ENCODE results near the gene BAIAP2.

The BAIAP2 gene

DNA sequence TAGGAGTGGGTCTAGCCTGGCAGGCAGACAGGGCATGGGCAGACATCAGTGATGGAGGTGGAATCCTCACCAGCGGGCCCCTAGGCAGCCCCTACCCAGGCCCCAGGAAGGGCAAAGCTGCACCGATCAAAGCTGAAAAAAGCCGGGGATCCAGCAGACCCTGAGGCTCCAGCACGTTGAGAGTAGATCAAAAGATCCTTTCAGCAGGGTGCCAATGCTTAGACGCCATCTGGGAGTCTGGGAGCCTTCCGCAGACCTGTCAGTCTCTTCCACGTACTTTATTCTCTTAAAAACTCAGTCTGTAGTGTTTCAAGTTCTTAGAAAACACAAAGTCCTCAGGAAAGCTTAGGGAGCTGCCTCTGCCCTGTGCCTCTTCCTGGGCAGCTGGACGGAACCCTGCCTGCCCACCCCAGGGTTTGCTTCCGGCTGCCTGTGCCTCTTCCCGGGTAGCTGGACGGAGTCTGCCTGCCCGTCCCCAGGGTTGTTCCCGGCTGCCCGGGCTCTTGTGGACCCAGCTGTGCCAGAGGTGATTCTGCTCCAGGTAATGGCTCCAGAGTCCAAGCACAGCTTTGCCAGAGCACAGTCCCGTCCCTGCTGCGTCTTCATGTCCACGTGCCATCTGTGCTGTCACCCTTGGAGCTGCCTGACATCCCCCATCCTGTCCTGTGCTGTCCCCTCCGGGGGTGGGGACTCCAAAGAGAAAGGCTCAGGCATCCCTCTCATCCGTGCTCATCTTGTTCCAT lies 79.6 kb downstream of the BAIAP2 start:
- no peak for DNase-seq

DNA sequence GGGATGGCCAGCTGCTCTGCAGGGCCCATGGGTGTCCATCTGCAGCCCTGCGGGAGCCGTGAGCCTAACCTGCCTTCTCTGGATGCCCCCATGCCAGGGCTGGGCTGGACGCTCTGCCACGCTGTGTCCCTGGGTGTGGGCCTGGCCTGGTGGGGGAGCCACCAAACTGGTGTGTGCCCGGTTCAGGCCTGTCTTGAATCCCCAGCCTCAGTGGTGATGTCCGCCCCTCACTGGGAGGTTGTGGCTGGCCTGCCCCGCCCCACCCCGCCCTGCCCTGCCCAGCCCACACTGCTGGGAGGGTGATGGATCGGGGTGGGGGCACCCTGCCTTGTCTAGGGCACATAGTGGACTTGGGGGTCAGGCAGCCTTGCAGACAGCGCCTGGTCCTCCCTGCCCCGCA lies 80.3 kb downstream of the BAIAP2 start:
- DNase-seq: no peak

DNA sequence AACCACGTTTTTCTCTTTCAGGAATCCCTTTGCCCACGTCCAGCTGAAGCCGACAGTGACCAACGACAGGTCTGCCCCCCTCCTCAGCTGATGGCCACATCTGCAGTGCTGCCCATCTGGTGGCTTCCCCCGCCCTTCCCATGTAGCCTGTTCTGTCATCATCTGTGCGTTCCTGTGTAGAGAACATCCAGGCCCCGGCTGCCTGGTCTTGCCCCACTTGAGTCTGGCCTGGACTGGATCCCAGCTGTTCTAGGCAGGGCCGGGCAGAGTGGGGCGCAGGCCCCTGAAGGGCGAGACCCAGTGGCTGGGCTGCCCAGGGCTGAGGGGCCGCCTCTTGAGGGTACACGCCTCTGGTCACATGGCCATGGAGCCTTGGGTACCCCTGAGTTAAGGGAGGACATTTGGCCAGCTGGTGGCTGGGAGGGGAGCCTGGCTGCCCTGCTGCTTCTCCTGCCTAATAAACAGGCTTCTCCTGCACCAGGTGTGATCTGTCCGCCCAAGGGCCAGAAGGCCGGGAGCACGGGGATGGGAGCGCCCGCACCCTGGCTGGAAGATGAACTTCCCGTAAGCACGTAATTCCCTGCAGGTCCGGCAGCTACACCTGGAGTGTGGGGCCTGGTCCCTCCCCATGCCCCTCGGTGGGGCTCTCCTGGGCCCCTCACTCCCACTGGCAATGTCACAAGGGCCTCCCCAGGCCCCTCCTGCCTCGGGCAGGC lies 81.0 kb downstream of the BAIAP2 start:
- no peak for DNase-seq

DNA sequence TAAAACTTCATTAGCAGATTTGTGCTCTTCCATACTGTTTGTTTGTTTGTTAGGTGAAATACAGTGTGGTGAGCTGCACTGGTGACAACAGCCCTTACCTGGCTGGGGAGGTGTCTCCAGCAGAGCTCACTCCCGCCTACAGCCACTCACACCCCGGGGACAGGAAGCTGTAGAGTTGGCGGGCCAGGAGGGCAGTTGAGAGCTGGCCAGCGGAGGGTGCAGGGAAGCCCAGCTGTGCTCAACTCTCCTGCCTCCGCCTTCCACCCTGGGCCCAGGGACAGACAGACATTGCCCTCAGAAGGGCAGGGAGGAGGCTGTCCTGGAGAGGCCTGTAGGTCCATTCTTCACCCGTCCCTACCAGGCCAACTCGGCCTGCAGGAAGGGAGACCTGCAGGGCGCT lies 81.8 kb downstream of the BAIAP2 start:
- DNase-seq: no peak

DNA sequence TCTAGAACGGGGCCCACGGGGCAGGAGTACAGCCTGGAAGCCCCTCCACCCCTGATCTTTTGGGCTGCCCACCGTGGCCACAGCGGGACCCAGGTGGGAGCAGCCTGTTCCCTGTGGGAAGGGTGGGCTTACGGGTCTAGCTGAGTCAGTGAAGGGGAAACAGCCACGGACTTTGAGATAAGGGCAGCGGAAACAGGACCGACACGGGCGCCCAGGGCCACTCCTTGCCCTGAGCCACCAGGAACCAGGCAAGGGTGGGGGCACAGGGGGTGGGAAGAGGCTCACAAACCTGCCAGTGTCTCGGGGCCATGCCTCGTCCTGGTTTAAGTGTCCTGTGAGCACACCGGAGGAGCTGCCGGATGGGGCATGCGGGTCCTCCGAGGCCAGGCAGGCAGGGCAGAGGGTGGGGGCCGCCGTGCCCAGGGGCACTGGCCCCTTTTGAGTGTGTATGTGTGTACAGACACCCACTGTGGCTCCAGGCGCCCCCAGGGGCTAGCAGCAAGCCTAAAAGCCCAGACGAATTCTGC lies 82.8 kb downstream of the BAIAP2 start:
- no peak for DNase-seq

DNA sequence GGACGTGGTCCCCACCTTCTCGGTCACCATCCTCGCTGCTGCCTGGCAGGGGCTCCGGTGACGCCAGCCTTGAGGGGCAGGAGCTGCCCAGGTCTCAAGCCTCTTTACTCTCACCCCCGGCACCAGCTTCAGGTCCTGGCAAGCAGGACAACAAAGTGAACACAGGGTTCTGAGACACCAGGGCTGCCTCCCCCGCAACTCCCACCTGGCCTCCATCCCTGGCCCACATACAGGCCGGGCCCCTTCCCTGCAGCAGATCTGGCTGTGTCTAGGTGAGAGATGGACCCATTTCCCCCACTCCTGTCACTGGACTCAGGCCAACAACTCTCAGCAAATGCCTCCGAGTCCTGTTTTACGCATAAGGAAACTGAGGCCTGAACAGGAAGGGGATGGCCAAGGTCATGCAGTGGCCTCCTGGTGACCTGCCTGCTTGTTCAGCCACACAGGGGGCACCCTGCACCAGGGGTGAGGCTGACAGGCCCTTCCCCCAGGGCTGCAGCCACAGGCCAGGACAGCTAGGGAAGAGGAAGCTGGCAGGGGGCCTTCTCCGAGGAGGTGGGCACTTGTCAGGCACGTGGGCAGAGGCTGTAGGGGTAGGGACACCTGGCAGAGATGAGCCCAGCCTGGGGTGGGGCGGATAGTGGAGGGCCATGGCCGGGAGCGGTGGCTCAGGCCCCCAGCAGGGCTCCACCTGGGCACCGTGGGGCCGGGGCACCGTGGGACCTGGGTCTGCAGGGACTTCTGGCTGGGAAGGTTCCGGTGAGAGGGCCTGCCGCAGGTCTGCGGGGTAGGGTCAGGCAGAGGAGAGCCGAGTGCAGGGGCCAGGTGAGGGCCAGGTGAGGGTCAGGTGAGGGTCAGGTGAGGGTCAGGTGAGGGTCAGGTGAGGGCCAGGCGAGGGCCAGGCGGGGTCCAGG lies 83.6 kb downstream of the BAIAP2 start:
- DNase-seq: no peak

DNA sequence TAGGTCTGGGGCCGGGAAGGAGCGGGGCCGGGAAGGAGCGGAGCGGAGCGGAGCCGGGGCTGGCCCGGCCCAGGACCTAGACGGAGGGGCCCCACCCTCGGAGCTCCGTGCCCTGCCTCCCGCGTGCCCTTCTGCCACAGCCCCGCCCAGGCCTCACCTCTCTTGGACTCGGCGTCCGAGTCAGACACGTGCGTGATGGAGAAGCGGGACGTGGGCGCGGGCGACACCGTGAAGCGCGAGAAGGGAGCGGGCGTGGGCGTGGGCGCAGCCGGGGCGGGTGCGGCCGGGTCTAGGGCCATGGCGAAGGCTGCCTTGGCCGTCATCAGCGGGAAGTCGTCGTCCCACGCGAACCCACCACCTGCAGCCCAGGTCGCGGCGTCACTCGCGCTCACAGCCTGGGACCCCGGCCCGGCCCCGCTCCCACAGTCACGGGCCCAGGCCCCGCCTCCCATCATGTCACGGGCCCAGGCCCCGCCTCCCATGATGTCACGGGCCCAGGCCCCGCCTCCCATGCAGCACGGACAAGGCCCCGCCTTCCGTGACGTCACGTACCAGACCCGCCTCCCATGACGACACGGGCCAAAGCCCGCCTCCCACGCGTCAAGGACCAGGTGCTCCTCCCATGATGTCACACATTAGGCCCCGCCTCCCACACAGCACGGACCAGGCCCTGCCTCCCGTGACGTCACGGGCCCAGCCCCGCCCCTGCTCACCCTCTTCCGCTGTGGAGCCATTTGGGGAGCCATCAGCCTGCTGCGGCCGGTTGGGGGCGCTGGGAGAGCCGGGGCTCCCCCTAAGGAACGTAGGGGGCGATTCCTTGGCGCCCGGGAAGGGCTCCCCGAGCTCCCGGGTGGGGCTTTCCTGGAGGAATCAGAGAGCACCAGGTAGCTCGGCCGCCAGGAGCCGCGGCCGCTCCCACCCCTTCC lies 84.5 kb downstream of the BAIAP2 start:
- peak; percentile 74 to 91 for DNase-seq

DNA sequence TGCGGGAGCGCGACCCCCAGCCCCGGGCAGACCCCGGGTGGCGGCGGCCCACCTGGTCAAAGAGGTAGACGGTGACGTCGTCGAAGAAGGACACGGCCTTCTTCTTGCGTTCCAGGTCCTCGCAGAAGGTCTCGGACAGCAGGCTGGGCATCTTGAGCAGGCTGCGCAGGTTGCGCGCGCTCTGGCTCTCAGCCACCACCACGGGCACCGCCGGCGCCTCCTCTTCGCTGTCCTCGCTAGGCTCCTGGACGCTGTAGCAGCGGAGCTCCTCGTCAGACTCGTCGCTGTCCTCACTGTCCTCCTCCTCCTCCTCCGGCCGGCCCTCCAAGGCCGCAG lies 85.2 kb downstream of the BAIAP2 start:
- no peak for DNase-seq

DNA sequence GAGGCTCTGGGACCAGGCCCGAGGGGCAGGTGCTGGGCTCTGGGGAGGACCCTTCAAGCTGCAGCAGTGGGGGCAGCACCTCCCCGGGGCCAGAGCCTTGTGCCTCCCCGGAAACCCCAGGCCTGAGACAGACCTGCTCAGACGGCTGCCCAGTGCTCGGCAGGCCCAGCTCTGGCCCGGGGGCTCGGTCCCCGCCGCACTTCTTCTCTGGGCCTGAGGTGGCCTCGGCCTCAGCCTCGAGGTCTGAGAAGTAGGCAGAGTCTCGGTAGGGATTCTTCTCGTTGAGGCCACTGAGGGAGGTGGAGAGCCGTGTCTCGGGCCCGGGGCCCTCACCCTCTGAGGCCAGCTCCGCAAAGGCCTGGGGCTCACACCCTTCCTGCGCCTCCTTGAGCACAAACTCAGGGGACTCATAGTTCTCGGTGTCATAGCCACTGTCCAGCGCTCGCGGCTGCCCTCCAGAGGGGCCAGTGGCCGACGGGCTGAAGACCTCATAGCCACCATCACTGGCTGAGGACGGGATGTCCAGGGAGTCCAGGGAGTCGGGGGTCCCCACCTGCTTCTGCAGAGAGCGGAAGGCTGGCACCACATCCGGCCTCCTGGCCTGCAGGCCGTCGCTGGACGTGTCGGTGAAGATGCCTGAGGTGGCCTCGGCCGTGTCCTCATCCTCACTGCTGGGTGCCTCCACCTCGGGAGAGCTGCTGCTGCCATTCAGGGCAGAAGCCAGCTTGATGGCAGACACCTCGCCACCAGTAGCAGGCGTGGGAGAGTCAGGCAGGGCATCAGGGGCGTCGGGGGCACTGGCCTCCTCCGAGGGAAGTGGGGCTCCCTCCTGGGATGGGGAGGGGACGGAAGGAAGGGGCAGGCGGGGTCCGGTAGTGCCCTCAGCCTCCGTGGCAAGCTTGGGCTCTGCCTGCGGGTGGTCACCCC lies 86.0 kb downstream of the BAIAP2 start:
- no peak for DNase-seq

DNA sequence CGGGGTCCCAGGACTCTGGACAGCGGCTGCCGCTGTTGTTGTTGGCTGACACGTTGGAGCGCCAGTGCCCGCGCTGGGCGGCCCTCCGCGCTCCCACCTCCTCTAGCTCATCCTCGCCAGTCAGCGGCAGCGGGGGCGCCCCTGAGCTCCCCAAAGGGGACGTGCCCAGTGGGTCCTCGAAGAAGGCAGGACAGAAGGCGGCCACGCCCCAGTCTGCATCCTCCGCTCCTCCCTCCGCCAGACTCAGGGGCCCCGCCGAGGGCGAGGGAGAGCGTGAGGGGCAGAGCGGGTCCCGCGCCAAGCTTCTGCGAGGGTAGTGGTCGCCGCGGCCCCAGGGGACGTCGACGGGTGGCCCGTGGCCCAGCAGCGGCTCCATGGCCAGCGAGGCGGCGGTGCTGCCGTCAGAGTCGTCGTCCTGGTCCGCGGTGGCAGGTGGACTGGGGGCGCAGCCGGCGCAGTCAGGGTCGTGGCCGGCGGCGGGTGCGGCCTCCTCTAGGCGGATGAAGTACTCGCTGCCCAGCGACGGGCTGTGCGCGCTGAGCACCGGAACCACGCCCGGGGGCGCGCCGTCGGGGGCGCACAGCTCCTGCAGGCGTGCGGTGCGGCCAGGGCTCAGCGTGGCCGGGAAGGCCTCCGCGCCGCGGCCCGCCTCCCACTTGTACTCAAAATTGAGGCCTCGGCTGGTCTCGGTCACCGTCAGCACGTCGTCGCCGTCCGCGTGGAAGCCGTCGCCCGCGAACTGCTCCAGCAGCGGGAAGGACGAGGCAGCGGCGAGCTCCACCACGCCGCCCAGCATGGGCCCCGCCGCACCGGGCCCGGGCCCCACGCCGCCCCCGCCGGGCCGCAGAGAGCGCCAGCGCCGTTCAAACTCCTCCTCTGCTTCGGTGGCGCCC lies 87.1 kb downstream of the BAIAP2 start:
- DNase-seq: no peak

DNA sequence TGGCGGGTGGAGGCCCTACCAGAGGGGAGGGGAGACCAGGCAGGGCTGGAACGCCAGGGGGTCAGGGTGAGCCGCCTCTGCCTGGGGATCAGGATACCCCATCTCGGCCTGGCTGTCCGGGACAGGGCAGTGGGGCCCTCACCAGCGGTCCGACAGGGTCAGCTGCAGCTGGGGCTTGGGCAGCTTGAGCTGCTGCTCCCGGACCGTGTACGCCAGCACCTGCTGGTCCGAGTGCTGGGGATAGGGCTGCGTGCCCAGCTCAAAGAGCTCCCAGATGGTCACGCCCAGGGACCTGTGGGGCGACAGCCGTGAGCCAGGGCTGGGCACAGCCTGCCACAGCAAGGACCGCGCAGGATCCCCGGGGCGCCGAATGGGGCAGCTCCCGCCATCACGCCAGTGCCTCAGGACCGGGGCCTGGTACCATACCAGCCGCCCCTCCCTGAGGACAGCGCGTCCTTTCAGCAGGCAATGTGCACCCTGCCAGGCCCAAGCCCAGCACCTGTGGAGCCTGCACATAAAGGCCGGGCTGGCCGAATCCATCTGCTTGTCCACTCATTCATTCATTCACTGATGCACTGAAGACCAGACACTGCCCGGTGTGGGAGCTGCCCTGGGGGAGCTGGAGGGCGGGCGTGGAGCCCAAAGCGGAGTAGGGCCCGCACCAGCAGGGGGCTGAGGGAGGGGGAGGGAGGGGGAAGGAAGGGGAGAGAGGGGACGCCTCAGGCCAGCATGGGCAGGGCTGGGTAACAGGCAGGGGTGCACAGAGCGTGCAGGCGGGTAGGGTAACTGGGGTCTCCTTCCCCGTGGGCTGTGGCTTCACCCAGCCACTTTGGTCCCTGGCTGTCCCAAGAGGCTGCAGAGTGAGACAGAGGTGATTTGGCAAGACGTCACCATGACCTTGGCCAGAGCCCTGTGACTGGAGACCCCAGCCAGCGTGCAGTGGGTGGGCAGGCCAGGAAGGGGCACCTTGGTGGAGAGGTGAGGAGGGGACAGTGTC lies 88.4 kb downstream of the BAIAP2 start:
- DNase-seq: no peak

DNA sequence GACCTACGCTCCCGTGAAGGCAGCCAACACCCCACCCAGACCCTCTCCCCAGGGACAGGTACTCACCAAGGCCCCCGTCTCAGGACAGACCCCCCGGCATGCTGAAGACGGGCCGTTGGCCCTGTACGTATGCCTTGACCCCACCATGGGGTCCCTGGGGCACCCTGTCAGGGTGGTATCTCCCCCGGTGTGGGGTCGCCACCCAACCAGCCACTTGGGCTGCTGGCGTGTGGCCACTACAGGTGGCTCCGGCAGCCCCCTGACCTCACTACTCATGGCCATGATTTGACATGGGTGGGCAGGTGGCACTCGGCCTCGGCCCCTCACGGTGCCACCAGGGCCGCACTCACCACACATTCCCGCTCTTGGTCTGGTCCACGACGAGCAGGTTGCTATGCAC lies 89.4 kb downstream of the BAIAP2 start:
- DNase-seq: no peak

DNA sequence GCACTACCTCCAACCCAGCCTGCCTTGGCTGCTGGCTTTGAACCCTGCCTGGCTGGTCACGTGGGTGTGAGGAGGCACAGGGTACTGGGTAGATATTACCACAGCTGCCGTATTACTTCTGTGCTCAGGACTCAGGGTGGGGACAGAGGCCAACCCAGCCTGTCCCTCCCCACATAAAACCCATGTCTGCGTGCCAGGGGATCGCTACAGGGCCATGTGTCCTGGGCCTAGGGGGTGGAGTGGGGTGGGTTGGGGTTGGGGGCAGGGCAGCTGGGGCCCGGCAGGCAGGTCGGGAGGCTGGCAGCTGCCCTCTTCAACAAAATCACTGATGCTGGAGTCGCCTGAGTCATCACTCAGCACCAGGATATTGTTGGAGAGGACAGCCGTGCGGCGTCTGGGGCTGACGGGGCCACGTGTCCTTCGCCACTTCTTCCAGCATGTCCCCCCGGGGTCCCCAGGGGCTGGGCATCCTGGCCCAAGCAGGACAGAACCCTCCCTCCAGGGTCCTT lies 90.7 kb downstream of the BAIAP2 start:
- DNase-seq: no peak

DNA sequence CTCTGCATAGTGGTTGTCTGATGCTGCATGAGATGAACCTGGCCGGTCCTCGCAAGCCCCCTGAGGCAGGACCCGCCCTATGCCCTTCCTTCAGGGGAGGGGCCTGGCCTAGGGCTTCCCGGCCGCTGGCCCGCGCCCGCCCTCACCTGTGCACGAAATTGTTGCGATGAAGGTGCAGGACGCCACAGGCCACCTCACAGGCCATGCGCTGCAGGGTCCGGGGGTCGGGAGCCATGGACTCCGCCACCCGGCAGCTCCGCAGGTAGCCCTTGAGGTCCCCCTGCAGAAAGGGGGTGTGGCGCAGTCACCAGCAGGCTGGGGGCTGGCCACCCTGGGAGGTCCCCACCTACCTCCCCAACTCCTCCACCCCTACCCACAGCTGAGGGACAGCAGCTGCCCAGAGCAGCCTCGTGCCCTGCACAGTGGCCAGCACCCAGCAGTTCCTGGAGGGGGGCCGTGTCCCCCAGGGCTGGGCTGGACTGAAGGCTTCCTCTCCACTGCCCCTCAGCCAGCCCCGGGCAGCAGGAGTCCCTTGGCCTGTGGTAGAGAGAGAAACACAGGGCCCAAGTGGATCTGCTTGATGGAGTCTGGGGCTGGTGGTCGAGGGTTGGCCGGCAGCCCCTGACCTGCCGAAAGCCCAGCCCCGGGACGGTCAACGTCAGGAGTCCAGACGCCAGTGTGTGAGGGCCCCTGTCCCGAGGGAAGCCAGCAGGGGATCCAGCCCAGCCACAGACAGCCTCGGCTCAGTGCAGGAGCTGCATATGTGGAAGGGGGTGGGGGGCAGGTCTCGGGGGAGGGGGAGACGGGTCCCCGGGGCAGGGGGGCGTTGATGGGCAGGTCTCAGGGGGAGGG lies 91.6 kb downstream of the BAIAP2 start:
- DNase-seq: no peak

DNA sequence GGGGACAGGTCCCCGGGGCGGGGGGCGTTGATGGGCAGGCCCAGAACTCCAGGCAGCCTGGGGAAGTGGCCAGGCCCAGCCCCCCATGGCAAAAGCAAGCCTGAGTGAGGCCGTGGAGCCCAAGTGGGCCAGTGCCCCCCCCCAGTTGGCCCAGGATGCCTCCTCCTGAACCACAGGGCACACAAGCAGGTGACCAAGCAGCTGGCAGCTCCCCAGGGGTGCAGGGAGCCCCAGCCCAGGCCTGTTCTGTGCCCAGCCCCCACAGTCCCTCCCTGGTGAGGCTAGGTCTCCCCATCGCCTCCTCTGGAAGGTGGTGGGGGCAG lies 92.1 kb downstream of the BAIAP2 start:
- no peak for DNase-seq

DNA sequence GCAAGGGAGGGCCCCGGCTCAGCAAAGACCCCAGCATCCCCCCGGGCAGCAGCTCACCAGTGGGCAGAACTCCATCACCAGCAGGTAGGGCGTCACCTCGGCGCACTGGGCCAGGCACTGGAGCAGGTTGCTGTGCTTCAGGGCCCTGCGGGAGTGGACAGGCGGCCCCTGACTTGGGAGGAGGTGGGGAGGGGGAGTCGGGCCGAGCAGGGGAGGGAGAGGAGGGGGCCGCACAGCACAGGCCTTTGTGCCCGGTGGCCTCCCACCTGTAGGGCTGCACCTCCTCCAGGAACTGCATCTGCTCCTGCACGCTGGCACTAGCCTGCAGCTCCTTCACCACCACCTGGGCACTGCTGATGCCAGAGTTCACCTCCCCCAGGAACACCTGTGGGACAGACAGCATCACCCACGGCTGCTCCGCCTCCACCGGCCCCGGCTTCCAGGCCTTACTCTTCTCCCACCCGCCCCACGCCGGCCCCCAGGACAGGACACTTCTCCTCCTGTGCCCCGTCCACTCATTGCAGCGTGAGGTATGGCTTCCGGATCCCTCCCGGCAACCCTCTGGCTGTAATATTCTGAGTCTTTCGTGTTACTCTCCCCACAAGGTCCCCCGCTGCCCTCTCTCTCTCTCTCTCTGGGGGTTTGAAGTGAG lies 92.7 kb downstream of the BAIAP2 start:
- DNase-seq: no peak

DNA sequence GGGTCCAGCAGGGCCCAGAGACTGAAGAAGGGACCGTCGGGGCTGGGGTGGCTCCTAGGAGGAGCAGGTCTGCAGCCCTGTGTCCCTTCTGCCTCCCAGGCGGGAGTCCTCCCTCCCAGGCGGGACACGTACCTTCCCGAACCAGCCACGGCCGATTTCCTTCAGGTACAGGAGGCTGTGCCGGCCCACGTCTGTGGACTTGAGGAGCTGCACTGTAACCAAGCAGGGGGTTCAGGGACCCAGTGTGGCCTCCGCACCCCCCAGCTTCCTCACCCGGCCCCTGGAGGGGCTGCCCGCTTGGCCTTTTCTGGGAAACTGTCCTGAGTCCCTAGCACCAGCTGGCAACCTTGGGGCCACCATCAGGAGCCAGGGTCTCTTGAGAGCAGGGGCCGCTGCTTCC lies 93.4 kb downstream of the BAIAP2 start:
- no peak for DNase-seq

Data from inflammatory macrophage treated with lipopolysaccharide for 1 hour (primary cell).